Measurements from ENCODE around the gene TGIF2. TPM values are rescaled to one million over a fixed set of nuclear protein-coding genes. Genes with fewer than 3 reads are reported as not detected.

Gene TGIF2
- total RNA-seq, 1 experiment from 2014 or later, result 17.1 TPM

- Histone ChIP-seq H3K27ac (ENCODE audit: low read depth, low read length) (no peak overlapping the region), H2AFZ (ENCODE audit: low read depth, low read length, poor library complexity, severe bottlenecking) (no peak overlapping the region), H4K20me1 (ENCODE audit: insufficient read depth) (no peaks in the 10 kb centered on the region), H3K9me3 (ENCODE audit: control insufficient read depth in 1 of 2, insufficient read depth in 1 of 2, low read depth in 1 of 2, low read length in 2 of 2) (no peaks in the 10 kb centered on the region), H3K36me3 (ENCODE audit: control insufficient read depth in 1 of 2, insufficient read depth in 2 of 2, low read length in 2 of 2) (peaks cover 4 to 9% of the 10 kb centered on the region in 2 experiments), H3K27me3 (ENCODE audit: insufficient read depth, low read length) (no peaks in the 10 kb centered on the region), H3K4me2 (ENCODE audit: low read length) (no peak overlapping the region), H3K9me2 (ENCODE audit: insufficient read depth) (no peaks in the 10 kb centered on the region), H3K79me2 (ENCODE audit: insufficient read depth, low read length) (no peaks in the 10 kb centered on the region), H3K4me1 (ENCODE audit: control insufficient read depth in 1 of 2, insufficient read depth in 2 of 2, low read length in 2 of 2) (peaks cover 2 to 11% of the 10 kb centered on the region in 2 experiments; a peak in 3 of 4 replicates), H3K9ac (ENCODE audit: low read length) (no peak overlapping the region), H3K4me3 (replicated peaks in 1 of 2; ENCODE audit: low read depth in 1 of 2, low read length in 2 of 2) (no peak overlapping the region)
- POLR2A ChIA-PET, result interaction anchor here (1.4 kb wide), 2 partner anchors 11 to 20 kb away, joined by 3 read pairs; no protein-coding TSS in a partner anchor
- no TSS peak for BruUV-seq (replicated peaks)
- no peak for ATAC-seq
- intact Hi-C loops (cut with micrococcal nuclease), result no loop called here
- no peak for DNase-seq (ENCODE audit: low read depth, low spot score)
- TF ChIP-seq EGR1 (IDR thresholded peaks at IDR 0.05; ENCODE audit: low read depth) (no peak), CEBPB (IDR thresholded peaks at IDR 0.05; ENCODE audit: low read depth) (no peak), ZNF274 (IDR thresholded peaks at IDR 0.05; ENCODE audit: low read depth, low read length) (no peak), POLR2A (IDR thresholded peaks at IDR 0.05; ENCODE audit: borderline replicate concordance, extremely low read depth, insufficient read depth, insufficient read length) (no peak), ATF3 (IDR thresholded peaks at IDR 0.05) (no peak), REST (IDR thresholded peaks at IDR 0.05; ENCODE audit: low read depth) (no peak), EZH2 (IDR thresholded peaks at IDR 0.05) (no peak), EZH2phosphoT487 (IDR thresholded peaks at IDR 0.05; ENCODE audit: borderline replicate concordance) (no peak), ZFX (IDR thresholded peaks at IDR 0.05) (no peak), POLR2AphosphoS5 (IDR thresholded peaks at IDR 0.05; ENCODE audit: low read depth, low read length) (no peak), SP1 (IDR thresholded peaks at IDR 0.05; ENCODE audit: low read depth) (no peak), RAD21 (IDR thresholded peaks at IDR 0.05; ENCODE audit: low read depth) (no peak), SRF (IDR thresholded peaks at IDR 0.05; ENCODE audit: low read depth) (no peak), JUND (IDR thresholded peaks at IDR 0.05) (no peak), CBX3 (IDR thresholded peaks at IDR 0.05; ENCODE audit: low read depth) (no peak), TCF7L2 (IDR thresholded peaks at IDR 0.05; ENCODE audit: borderline replicate concordance, extremely low read depth, insufficient read depth, insufficient read length) (no peak), YY1 (IDR thresholded peaks at IDR 0.05; ENCODE audit: extremely low read depth, insufficient replicate concordance, low read depth, low read length) (no peak)
- TF ChIP-seq, protein P1, sequence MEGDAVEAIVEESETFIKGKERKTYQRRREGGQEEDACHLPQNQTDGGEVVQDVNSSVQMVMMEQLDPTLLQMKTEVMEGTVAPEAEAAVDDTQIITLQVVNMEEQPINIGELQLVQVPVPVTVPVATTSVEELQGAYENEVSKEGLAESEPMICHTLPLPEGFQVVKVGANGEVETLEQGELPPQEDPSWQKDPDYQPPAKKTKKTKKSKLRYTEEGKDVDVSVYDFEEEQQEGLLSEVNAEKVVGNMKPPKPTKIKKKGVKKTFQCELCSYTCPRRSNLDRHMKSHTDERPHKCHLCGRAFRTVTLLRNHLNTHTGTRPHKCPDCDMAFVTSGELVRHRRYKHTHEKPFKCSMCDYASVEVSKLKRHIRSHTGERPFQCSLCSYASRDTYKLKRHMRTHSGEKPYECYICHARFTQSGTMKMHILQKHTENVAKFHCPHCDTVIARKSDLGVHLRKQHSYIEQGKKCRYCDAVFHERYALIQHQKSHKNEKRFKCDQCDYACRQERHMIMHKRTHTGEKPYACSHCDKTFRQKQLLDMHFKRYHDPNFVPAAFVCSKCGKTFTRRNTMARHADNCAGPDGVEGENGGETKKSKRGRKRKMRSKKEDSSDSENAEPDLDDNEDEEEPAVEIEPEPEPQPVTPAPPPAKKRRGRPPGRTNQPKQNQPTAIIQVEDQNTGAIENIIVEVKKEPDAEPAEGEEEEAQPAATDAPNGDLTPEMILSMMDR (IDR thresholded peaks at IDR 0.05 in 2 of 3, conservative IDR thresholded peaks at IDR 0.05 in 1 of 3; ENCODE audit: borderline replicate concordance in 1 of 3, insufficient read depth in 1 of 3, low read depth in 2 of 3, low read length in 2 of 3), result no peak
- CTCF ChIA-PET, result interaction anchor here (1.5 kb wide), 1 partner anchor 8 kb away, joined by 3 read pairs; no protein-coding TSS in a partner anchor
- RAD21 ChIA-PET (ENCODE audit: low non-redundant PET in 1 of 2, low total read pairs in 2 of 2, uncharacterized antibody in 2 of 2, unreplicated experiment in 2 of 2), result no interaction called here
Observed at GRCh38 chr20:36584018-36584481, 10.7 kb downstream of the TGIF2 start.
